HEK293 (cell line): ENCODE measurements around the gene SETD5.

Experiments
- KLF1 ChIP-seq: fragments of 450-650 bp; formaldehyde crosslinking; IDR thresholded peaks from 2 replicates; pipeline ENCODE4 v1.5.1; 2016; ENCODE audit warnings: missing biosample characterization, missing genetic modification characterization
- KLF10 ChIP-seq: fragments of 450-650 bp; IDR thresholded peaks from 2 replicates; pipeline ENCODE4 v1.5.1; 2018; ENCODE audit warnings: missing biosample characterization, mild to moderate bottlenecking, missing genetic modification characterization
- MEIS1 ChIP-seq: sonication (generic); formaldehyde crosslinking; IDR thresholded peaks from 2 replicates; pipeline ENCODE4 v1.8.1; 2022; ENCODE audit warnings: missing genetic modification reagents, mild to moderate bottlenecking, borderline replicate concordance
- OSR2 ChIP-seq: fragments of 450-650 bp; formaldehyde crosslinking; IDR thresholded peaks from 2 replicates; pipeline ENCODE4 v1.5.1; 2016; ENCODE audit warnings: missing biosample characterization, missing genetic modification characterization
- SCRT1 ChIP-seq: fragments of 450-650 bp; formaldehyde crosslinking; IDR thresholded peaks from 2 replicates; pipeline ENCODE4 v1.5.1; 2016; ENCODE audit warnings: missing biosample characterization, missing genetic modification characterization, borderline replicate concordance
- ZEB2 ChIP-seq: fragments of 450-650 bp; formaldehyde crosslinking; IDR thresholded peaks from 2 replicates; pipeline ENCODE4 v1.5.1; 2016; ENCODE audit warnings: missing biosample characterization, missing genetic modification characterization
- ZFHX2 ChIP-seq: fragments of 450-650 bp; formaldehyde crosslinking; conservative IDR thresholded peaks from 2 replicates; pipeline ENCODE4 v1.5.1; 2016; ENCODE audit warnings: missing biosample characterization, missing genetic modification characterization
- ZFP69B ChIP-seq: fragments of 450-650 bp; formaldehyde crosslinking; IDR thresholded peaks from 2 replicates; pipeline ENCODE4 v1.5.1; 2016; ENCODE audit warnings: missing biosample characterization, missing genetic modification characterization
- ZNF10 ChIP-seq: fragments of 450-650 bp; formaldehyde crosslinking; IDR thresholded peaks from 2 replicates; pipeline ENCODE4 v1.5.1; 2017; ENCODE audit warnings: missing biosample characterization, missing genetic modification characterization
- ZNF146 ChIP-seq: fragments of 450-650 bp; formaldehyde crosslinking; IDR thresholded peaks from 2 replicates; pipeline ENCODE4 v1.5.1; 2016; ENCODE audit warnings: missing biosample characterization, missing genetic modification characterization
- ZNF24 ChIP-seq: fragments of 450-650 bp; formaldehyde crosslinking; IDR thresholded peaks from 2 replicates; pipeline ENCODE4 v1.5.1; 2016; ENCODE audit warnings: missing biosample characterization, missing genetic modification characterization
- ZNF248 ChIP-seq: fragments of 450-650 bp; formaldehyde crosslinking; IDR thresholded peaks from 2 replicates; pipeline ENCODE4 v1.5.1; 2017; ENCODE audit warnings: missing biosample characterization, missing genetic modification characterization
- ZNF266 ChIP-seq: fragments of 450-650 bp; formaldehyde crosslinking; IDR thresholded peaks from 2 replicates; pipeline ENCODE4 v1.5.1; 2016; ENCODE audit warnings: missing biosample characterization, missing genetic modification characterization, low read depth
- ZNF341 ChIP-seq: fragments of 450-650 bp; formaldehyde crosslinking; IDR thresholded peaks from 2 replicates; pipeline ENCODE4; 2016; ENCODE audit warnings: low read depth, missing biosample characterization, missing genetic modification characterization
- ZNF354C ChIP-seq: fragments of 450-650 bp; formaldehyde crosslinking; IDR thresholded peaks from 2 replicates; pipeline ENCODE4 v1.5.1; 2016; ENCODE audit warnings: missing biosample characterization, missing genetic modification characterization, low read depth, borderline replicate concordance
- ZNF37A ChIP-seq: fragments of 450-650 bp; IDR thresholded peaks from 2 replicates; pipeline ENCODE4 v1.5.1; 2018; ENCODE audit warnings: missing biosample characterization, missing genetic modification characterization
- ZNF48 ChIP-seq: fragments of 450-650 bp; formaldehyde crosslinking; IDR thresholded peaks from 2 replicates; pipeline ENCODE4 v1.5.1; 2016; ENCODE audit warnings: missing biosample characterization, missing genetic modification characterization
- ZNF560 ChIP-seq: fragments of 450-650 bp; formaldehyde crosslinking; IDR thresholded peaks from 2 replicates; pipeline ENCODE4 v1.5.1; 2017; ENCODE audit warnings: missing biosample characterization, missing genetic modification characterization, borderline replicate concordance
- ZNF596 ChIP-seq: fragments of 450-650 bp; IDR thresholded peaks from 2 replicates; pipeline ENCODE4 v1.5.0; 2018; ENCODE audit warnings: missing biosample characterization, mild to moderate bottlenecking, missing genetic modification characterization, moderate library complexity
- ZNF600 ChIP-seq: fragments of 450-650 bp; formaldehyde crosslinking; IDR thresholded peaks from 2 replicates; pipeline ENCODE4 v1.5.1; 2016; ENCODE audit warnings: missing biosample characterization, missing genetic modification characterization
- ZNF621 ChIP-seq: fragments of 450-650 bp; formaldehyde crosslinking; IDR thresholded peaks from 2 replicates; pipeline ENCODE4 v1.5.1; 2017; ENCODE audit warnings: missing biosample characterization, missing genetic modification characterization
- ZNF777 ChIP-seq: fragments of 450-650 bp; formaldehyde crosslinking; IDR thresholded peaks from 2 replicates; pipeline ENCODE4 v1.5.1; 2017; ENCODE audit warnings: missing biosample characterization, missing genetic modification characterization, borderline replicate concordance
- ZSCAN23 ChIP-seq: fragments of 450-650 bp; formaldehyde crosslinking; IDR thresholded peaks from 2 replicates; pipeline ENCODE4 v1.5.1; 2016; ENCODE audit warnings: missing biosample characterization, missing genetic modification characterization
- ZSCAN30 ChIP-seq: fragments of 450-650 bp; IDR thresholded peaks from 2 replicates; pipeline ENCODE4 v1.5.1; 2018; ENCODE audit warnings: missing biosample characterization, mild to moderate bottlenecking, missing genetic modification characterization, moderate library complexity
- TF ChIP-seq, protein P1 (sequence below): fragments of 450-650 bp; formaldehyde crosslinking; IDR thresholded peaks from 2 replicates; pipeline ENCODE4 v1.5.1; 2016; ENCODE audit warnings: missing biosample characterization, missing genetic modification characterization, borderline replicate concordance
- TF ChIP-seq, protein P2 (sequence below): fragments of 450-650 bp; IDR thresholded peaks from 2 replicates; pipeline ENCODE4 v1.5.1; 2018; ENCODE audit warnings: missing biosample characterization, mild to moderate bottlenecking, missing genetic modification characterization
- TF ChIP-seq, protein P3 (sequence below): fragments of 450-650 bp; formaldehyde crosslinking; IDR thresholded peaks from 2 replicates; pipeline ENCODE4 v1.5.1; 2017; ENCODE audit warnings: missing biosample characterization, missing genetic modification characterization
- TF ChIP-seq, protein P4 (sequence below): fragments of 450-650 bp; formaldehyde crosslinking; IDR thresholded peaks from 2 replicates; pipeline ENCODE4 v1.5.1; 2016; ENCODE audit warnings: missing biosample characterization, missing genetic modification characterization
- TF ChIP-seq, protein P5 (sequence below): fragments of 450-650 bp; formaldehyde crosslinking; IDR thresholded peaks from 2 replicates; pipeline ENCODE4 v1.5.1; 2016; ENCODE audit warnings: missing biosample characterization, missing genetic modification characterization

SETD5 gene

DNA sequence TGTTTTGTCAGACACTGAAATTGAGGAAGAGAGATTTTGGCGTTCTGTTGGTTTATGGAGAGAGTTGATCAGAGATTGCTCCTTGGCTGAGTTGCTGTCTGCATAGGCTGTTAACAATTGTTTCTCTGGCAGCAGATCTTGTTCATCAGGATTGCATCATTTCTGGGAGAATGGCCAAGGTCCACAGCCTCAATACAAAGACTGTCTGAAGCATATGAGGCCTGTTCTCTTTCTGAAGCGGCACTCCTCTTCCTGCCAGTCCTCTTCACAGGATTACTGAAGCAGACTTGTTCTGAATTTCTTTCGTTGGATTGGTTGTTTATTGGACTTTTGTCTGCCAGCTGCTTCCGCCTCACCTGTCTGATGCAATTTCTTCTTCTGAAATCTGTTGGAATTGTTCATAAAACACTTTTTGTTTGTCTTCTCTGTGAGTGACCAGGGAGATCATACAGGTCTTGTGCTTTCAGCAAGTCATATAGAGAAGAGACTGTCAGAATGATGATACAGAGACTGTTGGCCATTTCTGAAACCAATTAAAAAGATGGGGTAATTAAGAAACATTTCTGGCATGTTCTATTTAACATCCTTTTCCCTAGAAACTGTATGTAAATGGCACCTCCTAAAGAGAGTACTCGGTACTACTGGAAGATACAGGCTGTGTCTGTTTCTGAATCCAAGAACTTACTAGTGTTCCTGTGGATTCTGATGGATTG is 25.5 kb downstream of the SETD5 start (continued):
- 0 out of 2 replicates have a peak, but pooled peaks have one; percentile 8 for TF ChIP-seq ZNF341 (tag by site-specific recombination)
- TF ChIP-seq ZNF596 (tag by site-specific recombination): peak; percentile 80; the same call in 1 of the 2 replicates
- no peak for TF ChIP-seq ZSCAN23 (tag by site-specific recombination)
- TF ChIP-seq ZNF37A: no peak
- TF ChIP-seq, protein P1, sequence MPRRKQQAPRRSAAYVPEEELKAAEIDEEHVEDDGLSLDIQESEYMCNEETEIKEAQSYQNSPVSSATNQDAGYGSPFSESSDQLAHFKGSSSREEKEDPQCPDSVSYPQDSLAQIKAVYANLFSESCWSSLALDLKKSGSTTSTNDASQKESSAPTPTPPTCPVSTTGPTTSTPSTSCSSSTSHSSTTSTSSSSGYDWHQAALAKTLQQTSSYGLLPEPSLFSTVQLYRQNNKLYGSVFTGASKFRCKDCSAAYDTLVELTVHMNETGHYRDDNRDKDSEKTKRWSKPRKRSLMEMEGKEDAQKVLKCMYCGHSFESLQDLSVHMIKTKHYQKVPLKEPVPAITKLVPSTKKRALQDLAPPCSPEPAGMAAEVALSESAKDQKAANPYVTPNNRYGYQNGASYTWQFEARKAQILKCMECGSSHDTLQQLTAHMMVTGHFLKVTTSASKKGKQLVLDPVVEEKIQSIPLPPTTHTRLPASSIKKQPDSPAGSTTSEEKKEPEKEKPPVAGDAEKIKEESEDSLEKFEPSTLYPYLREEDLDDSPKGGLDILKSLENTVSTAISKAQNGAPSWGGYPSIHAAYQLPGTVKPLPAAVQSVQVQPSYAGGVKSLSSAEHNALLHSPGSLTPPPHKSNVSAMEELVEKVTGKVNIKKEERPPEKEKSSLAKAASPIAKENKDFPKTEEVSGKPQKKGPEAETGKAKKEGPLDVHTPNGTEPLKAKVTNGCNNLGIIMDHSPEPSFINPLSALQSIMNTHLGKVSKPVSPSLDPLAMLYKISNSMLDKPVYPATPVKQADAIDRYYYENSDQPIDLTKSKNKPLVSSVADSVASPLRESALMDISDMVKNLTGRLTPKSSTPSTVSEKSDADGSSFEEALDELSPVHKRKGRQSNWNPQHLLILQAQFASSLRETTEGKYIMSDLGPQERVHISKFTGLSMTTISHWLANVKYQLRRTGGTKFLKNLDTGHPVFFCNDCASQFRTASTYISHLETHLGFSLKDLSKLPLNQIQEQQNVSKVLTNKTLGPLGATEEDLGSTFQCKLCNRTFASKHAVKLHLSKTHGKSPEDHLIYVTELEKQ (tag by site-specific recombination): peak; percentile 33; the same call in 1 of the 2 replicates
- TF ChIP-seq, protein P2, sequence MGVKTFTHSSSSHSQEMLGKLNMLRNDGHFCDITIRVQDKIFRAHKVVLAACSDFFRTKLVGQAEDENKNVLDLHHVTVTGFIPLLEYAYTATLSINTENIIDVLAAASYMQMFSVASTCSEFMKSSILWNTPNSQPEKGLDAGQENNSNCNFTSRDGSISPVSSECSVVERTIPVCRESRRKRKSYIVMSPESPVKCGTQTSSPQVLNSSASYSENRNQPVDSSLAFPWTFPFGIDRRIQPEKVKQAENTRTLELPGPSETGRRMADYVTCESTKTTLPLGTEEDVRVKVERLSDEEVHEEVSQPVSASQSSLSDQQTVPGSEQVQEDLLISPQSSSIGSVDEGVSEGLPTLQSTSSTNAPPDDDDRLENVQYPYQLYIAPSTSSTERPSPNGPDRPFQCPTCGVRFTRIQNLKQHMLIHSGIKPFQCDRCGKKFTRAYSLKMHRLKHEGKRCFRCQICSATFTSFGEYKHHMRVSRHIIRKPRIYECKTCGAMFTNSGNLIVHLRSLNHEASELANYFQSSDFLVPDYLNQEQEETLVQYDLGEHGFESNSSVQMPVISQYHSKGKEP (tag by site-specific recombination): peak; percentile 86
- TF ChIP-seq SCRT1 (tag by site-specific recombination): peak; percentile 19; the same call in 1 of the 2 replicates
- TF ChIP-seq, protein P3, sequence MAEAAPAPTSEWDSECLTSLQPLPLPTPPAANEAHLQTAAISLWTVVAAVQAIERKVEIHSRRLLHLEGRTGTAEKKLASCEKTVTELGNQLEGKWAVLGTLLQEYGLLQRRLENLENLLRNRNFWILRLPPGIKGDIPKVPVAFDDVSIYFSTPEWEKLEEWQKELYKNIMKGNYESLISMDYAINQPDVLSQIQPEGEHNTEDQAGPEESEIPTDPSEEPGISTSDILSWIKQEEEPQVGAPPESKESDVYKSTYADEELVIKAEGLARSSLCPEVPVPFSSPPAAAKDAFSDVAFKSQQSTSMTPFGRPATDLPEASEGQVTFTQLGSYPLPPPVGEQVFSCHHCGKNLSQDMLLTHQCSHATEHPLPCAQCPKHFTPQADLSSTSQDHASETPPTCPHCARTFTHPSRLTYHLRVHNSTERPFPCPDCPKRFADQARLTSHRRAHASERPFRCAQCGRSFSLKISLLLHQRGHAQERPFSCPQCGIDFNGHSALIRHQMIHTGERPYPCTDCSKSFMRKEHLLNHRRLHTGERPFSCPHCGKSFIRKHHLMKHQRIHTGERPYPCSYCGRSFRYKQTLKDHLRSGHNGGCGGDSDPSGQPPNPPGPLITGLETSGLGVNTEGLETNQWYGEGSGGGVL: peak; percentile 21; the same call in 1 of the 2 replicates
- TF ChIP-seq ZNF600 (tag by site-specific recombination): peak; percentile 82
- TF ChIP-seq ZNF146 (tag by site-specific recombination): no peak
- peak; percentile 48; the same call in 1 of the 2 replicates for TF ChIP-seq ZFP69B
- TF ChIP-seq OSR2 (tag by site-specific recombination): no peak
- TF ChIP-seq, protein P4, sequence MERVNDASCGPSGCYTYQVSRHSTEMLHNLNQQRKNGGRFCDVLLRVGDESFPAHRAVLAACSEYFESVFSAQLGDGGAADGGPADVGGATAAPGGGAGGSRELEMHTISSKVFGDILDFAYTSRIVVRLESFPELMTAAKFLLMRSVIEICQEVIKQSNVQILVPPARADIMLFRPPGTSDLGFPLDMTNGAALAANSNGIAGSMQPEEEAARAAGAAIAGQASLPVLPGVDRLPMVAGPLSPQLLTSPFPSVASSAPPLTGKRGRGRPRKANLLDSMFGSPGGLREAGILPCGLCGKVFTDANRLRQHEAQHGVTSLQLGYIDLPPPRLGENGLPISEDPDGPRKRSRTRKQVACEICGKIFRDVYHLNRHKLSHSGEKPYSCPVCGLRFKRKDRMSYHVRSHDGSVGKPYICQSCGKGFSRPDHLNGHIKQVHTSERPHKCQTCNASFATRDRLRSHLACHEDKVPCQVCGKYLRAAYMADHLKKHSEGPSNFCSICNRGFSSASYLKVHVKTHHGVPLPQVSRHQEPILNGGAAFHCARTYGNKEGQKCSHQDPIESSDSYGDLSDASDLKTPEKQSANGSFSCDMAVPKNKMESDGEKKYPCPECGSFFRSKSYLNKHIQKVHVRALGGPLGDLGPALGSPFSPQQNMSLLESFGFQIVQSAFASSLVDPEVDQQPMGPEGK (tag by site-specific recombination): no peak
- no peak for TF ChIP-seq ZNF48
- peak; percentile 18; the same call in 1 of the 2 replicates for TF ChIP-seq ZNF10
- TF ChIP-seq ZNF24: peak; percentile 49; the same call in 1 of the 2 replicates
- TF ChIP-seq KLF1 (tag by site-specific recombination): no peak
- TF ChIP-seq, protein P5, sequence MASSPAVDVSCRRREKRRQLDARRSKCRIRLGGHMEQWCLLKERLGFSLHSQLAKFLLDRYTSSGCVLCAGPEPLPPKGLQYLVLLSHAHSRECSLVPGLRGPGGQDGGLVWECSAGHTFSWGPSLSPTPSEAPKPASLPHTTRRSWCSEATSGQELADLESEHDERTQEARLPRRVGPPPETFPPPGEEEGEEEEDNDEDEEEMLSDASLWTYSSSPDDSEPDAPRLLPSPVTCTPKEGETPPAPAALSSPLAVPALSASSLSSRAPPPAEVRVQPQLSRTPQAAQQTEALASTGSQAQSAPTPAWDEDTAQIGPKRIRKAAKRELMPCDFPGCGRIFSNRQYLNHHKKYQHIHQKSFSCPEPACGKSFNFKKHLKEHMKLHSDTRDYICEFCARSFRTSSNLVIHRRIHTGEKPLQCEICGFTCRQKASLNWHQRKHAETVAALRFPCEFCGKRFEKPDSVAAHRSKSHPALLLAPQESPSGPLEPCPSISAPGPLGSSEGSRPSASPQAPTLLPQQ (tag by site-specific recombination): peak; percentile 61; the same call in 1 of the 2 replicates
- TF ChIP-seq ZNF354C: no peak
- no peak for TF ChIP-seq ZNF248 (tag by site-specific recombination)
- no peak for TF ChIP-seq ZNF777 (tag by site-specific recombination)
- no peak for TF ChIP-seq ZNF621
- TF ChIP-seq ZSCAN30 (tag by site-specific recombination): peak; percentile 88; the same call in 1 of the 2 replicates
- TF ChIP-seq ZFHX2 (tag by site-specific recombination): no peak
- no peak for TF ChIP-seq ZNF560 (tag by site-specific recombination)
- peak; percentile 21; the same call in 1 of the 2 replicates for TF ChIP-seq KLF10 (tag by site-specific recombination)
- TF ChIP-seq ZNF266: no peak
- peak; percentile 91 for TF ChIP-seq ZEB2 (tag by site-specific recombination)
- TF ChIP-seq MEIS1 (CRISPR knock-in tag): no peak
